Measurements from ENCODE around the gene SORCS1. TPM values are rescaled to one million over a fixed set of nuclear protein-coding genes. Genes with fewer than 3 reads are reported as not detected.

The SORCS1 gene
- total RNA-seq, 4 donors from 2014 or later, result 0.26 to 9.4 (median 3.8) TPM

- Histone ChIP-seq H3K27ac (no peak overlapping the region), H3K27me3 (no peaks in the 10 kb centered on the region), H3K9me3 (no peaks in the 10 kb centered on the region), H3K36me3 (no peaks in the 10 kb centered on the region), H3K4me1 (no peaks in the 10 kb centered on the region), H3K4me3 (no peak overlapping the region)
- intact Hi-C loops (cut with DNase I; ENCODE audit: low total_unique reads), result no loop called here
- no peak for DNase-seq
- TF ChIP-seq CTCF (IDR thresholded peaks at IDR 0.05) (no peak), POLR2A (IDR thresholded peaks at IDR 0.05) (no peak)
These were observed 69.5 kb downstream of the SORCS1 start for GRCh38 chr10:107094824-107095522.

GRCh38 chr10:107092321-107092720 lies 72.2 kb downstream of the SORCS1 start:
- H3K27ac ChIP-seq, result no peak overlapping the region
- no peaks in the 10 kb centered on the region for H3K4me1 ChIP-seq
- intact Hi-C loops (cut with DNase I; ENCODE audit: low total_unique reads), result no loop called here
- H3K36me3 ChIP-seq, result no peaks in the 10 kb centered on the region
- no peaks in the 10 kb centered on the region for H3K9me3 ChIP-seq
- DNase-seq, result no peak
- H3K27me3 ChIP-seq, result no peaks in the 10 kb centered on the region
- TF ChIP-seq POLR2A (IDR thresholded peaks at IDR 0.05), result no peak
- no peak for TF ChIP-seq CTCF (IDR thresholded peaks at IDR 0.05)
- H3K4me3 ChIP-seq, result no peak overlapping the region

GRCh38 chr10:107091126-107091525 lies 73.4 kb downstream of the SORCS1 start:
- TF ChIP-seq POLR2A (IDR thresholded peaks at IDR 0.05) (no peak), CTCF (IDR thresholded peaks at IDR 0.05) (no peak)
- intact Hi-C loops (cut with DNase I; ENCODE audit: low total_unique reads), result no loop called here
- H3K4me3 ChIP-seq, result no peak overlapping the region
- no peaks in the 10 kb centered on the region for H3K4me1 ChIP-seq
- H3K27ac ChIP-seq, result no peak overlapping the region
- no peaks in the 10 kb centered on the region for H3K9me3 ChIP-seq
- DNase-seq, result no peak
- no peaks in the 10 kb centered on the region for H3K27me3 ChIP-seq
- H3K36me3 ChIP-seq, result no peaks in the 10 kb centered on the region

- Histone ChIP-seq H3K36me3 (no peaks in the 10 kb centered on the region), H3K9me3 (no peaks in the 10 kb centered on the region), H3K4me1 (no peaks in the 10 kb centered on the region), H3K27ac (no peak overlapping the region), H3K27me3 (no peaks in the 10 kb centered on the region), H3K4me3 (no peak overlapping the region)
- intact Hi-C loops (cut with DNase I; ENCODE audit: low total_unique reads), result no loop called here
- DNase-seq, result no peak
- TF ChIP-seq POLR2A (IDR thresholded peaks at IDR 0.05), result no peak
- no peak for TF ChIP-seq CTCF (IDR thresholded peaks at IDR 0.05)
These were observed 78.6 kb downstream of the SORCS1 start for GRCh38 chr10:107085665-107086525.

- Histone ChIP-seq H3K27ac (no peak overlapping the region), H3K4me1 (no peaks in the 10 kb centered on the region), H3K27me3 (no peaks in the 10 kb centered on the region), H3K4me3 (no peak overlapping the region), H3K9me3 (no peaks in the 10 kb centered on the region), H3K36me3 (no peaks in the 10 kb centered on the region)
- intact Hi-C loops (cut with DNase I; ENCODE audit: low total_unique reads), result no loop called here
- no peak for DNase-seq
- TF ChIP-seq CTCF (IDR thresholded peaks at IDR 0.05), result no peak
- no peak for TF ChIP-seq POLR2A (IDR thresholded peaks at IDR 0.05)
These were observed 81.0 kb downstream of the SORCS1 start for GRCh38 chr10:107083388-107084009.
